GM18505 (cell line): ENCODE measurements around the gene APOL6.
"Not testable (repeated sequence)": the region's sequence is repeated elsewhere in the genome, so short reads cannot be mapped to it uniquely, and the experiment has no call there.

Source experiments
- ATAC-seq: cut with Tn5 transposase; IDR thresholded peaks from one replicate; pipeline ENCODE4 v1.9.1; 2021; ENCODE audit not compliant: unreplicated experiment
- POLR2A ChIP-seq: IDR thresholded peaks from 4 replicates; pipeline ENCODE4 v1.6.1; 2011; ENCODE audit warnings: borderline replicate concordance; ENCODE audit not compliant: insufficient read depth, insufficient read length; ENCODE audit errors: extremely low read depth

Gene APOL6

GRCh38 chr22:35685731-35686130 lies 37.5 kb downstream of the APOL6 start:
- no peak for ATAC-seq
- no peak for TF ChIP-seq POLR2A

- no peak for TF ChIP-seq POLR2A
- no peak for ATAC-seq
Observed at GRCh38 chr22:35686298-35686697, 38.1 kb downstream of the APOL6 start.

GRCh38 chr22:35687461-35687860 lies 39.2 kb downstream of the APOL6 start:
- TF ChIP-seq POLR2A: no peak

GRCh38 chr22:35688913-35689675 lies 40.8 kb downstream of the APOL6 start:
- ATAC-seq: no peak
- TF ChIP-seq POLR2A: no peak

More at GRCh38 chr22:35687461-35687860, 39.2 kb downstream of the APOL6 start:
- no peak for ATAC-seq

- no peak for ATAC-seq
- TF ChIP-seq POLR2A: no peak
Observed at GRCh38 chr22:35690001-35690400, 41.8 kb downstream of the APOL6 start.

- no peak for ATAC-seq
- TF ChIP-seq POLR2A: no peak
Observed at GRCh38 chr22:35695202-35695601, 47.0 kb downstream of the APOL6 start.

GRCh38 chr22:35697142-35697541 lies 48.9 kb downstream of the APOL6 start:
- TF ChIP-seq POLR2A: no peak
- no peak for ATAC-seq

- not testable (repeated sequence) for ATAC-seq
Observed at GRCh38 chr22:35699852-35700251, 51.6 kb downstream of the APOL6 start.

GRCh38 chr22:35703861-35704584 lies 55.8 kb downstream of the APOL6 start:
- ATAC-seq: no peak
- no peak for TF ChIP-seq POLR2A

GRCh38 chr22:35705141-35705540 lies 56.9 kb downstream of the APOL6 start:
- TF ChIP-seq POLR2A: no peak
- no peak for ATAC-seq

- ATAC-seq: no peak
- TF ChIP-seq POLR2A: no peak
Observed at GRCh38 chr22:35708453-35708852, 60.2 kb downstream of the APOL6 start.

- TF ChIP-seq POLR2A: no peak
- ATAC-seq: no peak
Observed at GRCh38 chr22:35708917-35709316, 60.7 kb downstream of the APOL6 start.

- no peak for ATAC-seq
- TF ChIP-seq POLR2A: no peak
Observed at GRCh38 chr22:35711336-35711735, 63.1 kb downstream of the APOL6 start.

- TF ChIP-seq POLR2A: no peak
- ATAC-seq: no peak
Observed at GRCh38 chr22:35712672-35713071, 64.4 kb downstream of the APOL6 start.
